ENCODE measurements around the gene YEATS2.

The YEATS2 gene

GRCh38 chr3:183828538-183828870, 130.9 kb downstream of the YEATS2 start:
- DNase-seq: no peak

- no peak for DNase-seq
These were observed 131.9 kb downstream of the YEATS2 start for GRCh38 chr3:183829466-183829865.

DNA sequence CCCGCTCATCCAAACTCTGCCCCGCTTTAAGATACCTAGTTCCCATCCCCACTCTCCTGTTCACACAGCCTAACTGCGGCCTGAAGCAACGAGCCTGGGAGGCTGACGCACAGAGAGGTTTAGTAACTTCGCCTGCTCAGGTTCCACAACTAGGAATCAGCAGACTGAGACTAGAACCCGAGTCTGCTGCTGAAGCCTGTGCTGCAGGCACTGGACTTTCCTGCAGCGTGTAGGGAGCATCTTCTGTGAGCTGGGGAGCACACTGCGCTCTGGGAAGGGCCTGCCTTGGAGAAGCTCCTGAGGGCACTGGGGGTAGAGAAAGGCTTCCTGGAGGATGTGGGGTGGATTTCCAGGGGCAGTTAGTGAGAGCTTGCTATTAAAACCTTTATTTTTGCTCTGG, 132.6 kb downstream of the YEATS2 start:
- no peak for DNase-seq

- DNase-seq: no peak
These were observed 135.9 kb downstream of the YEATS2 start for GRCh38 chr3:183833516-183833915.

- DNase-seq: no peak
These were observed 139.8 kb downstream of the YEATS2 start for GRCh38 chr3:183837390-183837789.

DNA sequence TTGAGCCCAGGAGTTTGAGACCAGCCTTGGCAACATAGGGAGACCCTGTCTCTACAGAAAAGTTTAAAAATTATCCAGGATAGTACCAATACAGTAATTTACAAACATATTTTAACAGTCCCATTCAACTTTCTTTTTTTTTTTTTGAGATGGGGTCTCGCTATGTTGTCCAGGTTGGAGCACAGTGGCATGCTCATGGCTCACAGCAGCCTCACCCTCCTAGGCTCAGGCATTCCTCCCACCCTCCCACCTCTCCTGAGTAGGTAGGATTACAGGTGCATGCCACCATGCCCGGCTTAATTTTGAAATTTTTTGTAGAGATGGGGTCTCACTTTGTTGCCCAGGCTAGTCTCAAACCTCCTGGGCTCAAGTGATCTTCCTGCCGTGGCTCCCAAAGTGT, 140.3 kb downstream of the YEATS2 start:
- no peak for DNase-seq

DNA sequence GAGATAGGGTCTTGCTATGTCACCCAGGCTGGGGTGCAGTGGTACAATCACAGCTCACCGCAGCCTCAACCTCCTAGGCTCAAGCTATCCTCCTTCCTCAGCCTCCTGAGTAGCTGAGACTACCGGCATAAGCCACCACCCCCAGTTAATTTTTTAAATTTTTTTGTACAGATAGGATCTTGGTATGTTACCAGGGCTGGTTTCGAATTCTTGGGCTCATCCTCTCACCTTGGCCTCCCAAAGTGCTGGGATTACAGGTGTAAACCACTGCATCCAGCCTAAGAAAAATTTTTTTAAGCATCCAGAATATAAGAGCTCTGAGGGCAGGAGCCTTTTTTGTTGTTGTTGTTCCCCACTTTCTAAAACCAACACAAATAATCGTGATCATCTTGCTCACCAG, 142.2 kb downstream of the YEATS2 start:
- DNase-seq: no peak

DNA sequence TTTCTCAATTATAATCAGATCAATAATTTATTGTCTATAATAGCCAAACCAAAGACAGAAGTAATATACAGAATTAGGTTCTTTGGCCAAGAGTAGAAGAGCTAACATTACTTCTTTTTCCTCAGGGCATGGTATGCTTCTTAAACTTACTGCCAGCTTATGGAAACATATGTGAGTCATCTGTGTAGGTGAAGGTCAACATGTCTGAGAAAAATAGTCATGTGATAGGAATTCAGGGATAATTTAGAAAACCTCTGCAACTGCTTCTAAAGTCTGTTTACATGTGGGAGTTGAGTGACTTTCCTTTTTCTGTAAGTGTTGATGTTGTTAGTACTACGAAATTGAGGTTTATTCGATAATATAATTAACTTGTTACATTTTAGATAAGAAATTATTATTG, 147.0 kb downstream of the YEATS2 start:
- no peak for DNase-seq

DNA sequence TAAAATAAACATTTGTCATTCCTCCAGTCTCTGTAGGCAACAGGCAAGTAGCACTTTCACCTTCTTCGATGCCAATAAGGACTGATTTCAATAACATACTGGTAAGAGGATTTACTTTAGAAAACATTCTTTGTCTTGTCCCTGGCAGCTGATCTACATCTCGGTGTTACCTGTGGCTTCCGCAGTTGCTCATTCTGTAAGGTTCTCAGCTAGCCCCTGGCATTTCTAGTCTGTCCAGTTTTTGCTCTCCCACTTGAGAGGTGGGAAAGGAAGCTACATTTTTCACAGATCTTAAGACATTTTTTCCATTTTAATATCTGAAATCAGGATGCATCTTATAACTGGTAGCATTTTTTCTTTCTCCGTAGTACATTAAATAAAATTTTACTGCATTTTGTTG, 147.5 kb downstream of the YEATS2 start:
- DNase-seq: no peak

DNA sequence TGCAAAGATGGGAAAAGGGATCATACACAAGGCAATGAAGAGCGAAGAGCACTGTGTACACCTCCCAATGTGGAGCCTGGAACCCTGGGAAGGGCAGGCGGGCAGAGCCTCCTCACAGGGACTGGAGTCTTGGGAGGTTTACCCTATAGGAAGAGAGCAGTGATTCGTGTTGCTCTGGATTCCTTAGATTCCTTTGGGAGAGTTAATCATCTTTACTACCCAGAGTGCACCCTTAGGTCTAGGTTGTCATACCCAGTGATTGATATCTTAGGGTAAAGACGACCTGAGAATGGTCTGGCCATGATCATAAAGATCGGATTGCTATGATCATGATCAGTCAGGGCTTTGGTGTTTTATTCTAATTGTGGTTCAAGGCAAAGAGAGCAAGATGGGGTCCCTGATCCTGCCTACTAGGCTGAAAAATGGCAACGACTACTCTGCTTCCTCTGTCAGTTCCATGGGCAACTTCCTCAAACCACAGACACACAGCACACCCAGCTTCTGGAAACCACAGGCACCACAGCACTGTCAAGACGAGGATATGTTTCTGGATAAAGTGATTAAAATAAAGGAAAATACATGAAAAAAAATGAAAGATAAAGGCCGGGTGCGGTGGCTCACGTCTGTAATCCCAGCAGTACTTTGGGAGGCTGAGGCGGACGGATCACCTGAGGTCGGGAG, 148.2 kb downstream of the YEATS2 start:
- DNase-seq: no peak

GRCh38 chr3:183854318-183855035, 156.9 kb downstream of the YEATS2 start:
- no peak for DNase-seq

DNA sequence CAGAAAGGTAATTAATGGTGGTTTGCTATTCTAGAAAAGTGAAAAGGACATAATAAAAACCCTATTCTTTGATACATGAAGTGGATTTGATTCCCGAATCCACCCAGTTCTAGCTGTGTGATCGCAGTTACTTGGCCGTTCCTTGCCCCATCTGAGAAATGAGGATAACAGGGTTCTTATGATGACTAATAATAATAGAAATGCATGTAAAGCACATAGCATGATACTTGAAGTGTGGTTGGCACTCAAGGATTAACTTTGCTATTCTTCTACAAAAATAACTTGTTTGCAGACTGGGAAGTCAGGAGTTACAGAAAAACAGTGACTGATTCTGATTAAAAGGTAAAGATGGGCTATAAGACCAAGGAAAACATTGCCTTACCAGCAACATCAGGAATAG, 160.3 kb downstream of the YEATS2 start:
- no peak for DNase-seq
